GM23248 (cell line): ENCODE measurements around the gene NR1H4.

ENCODE experiments used
- EZH2 ChIP-seq: fragments of 200-600 bp; sonication (generic); IDR thresholded peaks from 2 replicates; pipeline ENCODE4 v1.6.1; 2018; ENCODE audit warnings: antibody characterized with exemption, mild to moderate bottlenecking; ENCODE audit not compliant: insufficient read depth, poor library complexity, severe bottlenecking
- EZH2phosphoT487 ChIP-seq: fragments of 200-600 bp; sonication (generic); IDR thresholded peaks from 2 replicates; pipeline ENCODE4 v1.6.1; 2018; ENCODE audit warnings: antibody characterized with exemption, moderate library complexity, mild to moderate bottlenecking, low read depth; ENCODE audit not compliant: insufficient read depth

GRCh38 chr12:100499416-100499815 is 25.8 kb downstream of the NR1H4 start:
- TF ChIP-seq EZH2 (no peak), EZH2phosphoT487 (no peak)
